GM18526 (cell line): ENCODE results near the gene B3GNT3.

ENCODE experiments used
- POLR2A ChIP-seq: IDR thresholded peaks from 3 replicates; pipeline ENCODE4 v1.6.1; 2011; ENCODE audit not compliant: insufficient read length; ENCODE audit errors: extremely low read depth

Gene B3GNT3

GRCh38 chr19:17811103-17811502 is 16.2 kb downstream of the B3GNT3 start:
- no peak for TF ChIP-seq POLR2A

- TF ChIP-seq POLR2A = no peak
Observed at GRCh38 chr19:17811681-17812080, 16.7 kb downstream of the B3GNT3 start.

DNA sequence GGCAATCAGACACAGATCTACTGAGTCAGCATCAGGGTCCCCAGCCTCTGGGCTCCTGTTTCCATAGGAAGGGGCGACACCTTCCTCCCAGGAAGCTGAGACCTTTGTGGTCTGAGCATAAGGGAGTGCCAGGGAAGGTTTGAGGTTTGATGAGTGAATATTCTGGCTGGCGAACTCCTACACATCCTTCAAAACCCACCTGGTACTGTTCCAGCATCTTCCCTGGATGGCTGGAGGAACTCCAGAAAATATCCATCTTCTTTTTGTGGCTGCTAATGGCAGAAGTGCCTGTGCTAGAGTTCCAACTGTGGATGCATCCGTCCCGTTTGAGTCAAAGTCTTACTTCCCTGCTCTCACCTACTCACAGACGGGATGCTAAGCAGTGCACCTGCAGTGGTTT is 17.2 kb downstream of the B3GNT3 start:
- no peak for TF ChIP-seq POLR2A

GRCh38 chr19:17817668-17818363 is 22.9 kb downstream of the B3GNT3 start:
- TF ChIP-seq POLR2A = no peak

GRCh38 chr19:17821190-17821589 is 26.3 kb downstream of the B3GNT3 start, which contains the start of gene INSL3:
Gene INSL3, minus strand, starts transcription at chr19:17821519. Its CDS starts 13 bp downstream, at chr19:17821506.
- no peak for TF ChIP-seq POLR2A

GRCh38 chr19:17824339-17824738 is 29.4 kb downstream of the B3GNT3 start:
- no peak for TF ChIP-seq POLR2A

DNA sequence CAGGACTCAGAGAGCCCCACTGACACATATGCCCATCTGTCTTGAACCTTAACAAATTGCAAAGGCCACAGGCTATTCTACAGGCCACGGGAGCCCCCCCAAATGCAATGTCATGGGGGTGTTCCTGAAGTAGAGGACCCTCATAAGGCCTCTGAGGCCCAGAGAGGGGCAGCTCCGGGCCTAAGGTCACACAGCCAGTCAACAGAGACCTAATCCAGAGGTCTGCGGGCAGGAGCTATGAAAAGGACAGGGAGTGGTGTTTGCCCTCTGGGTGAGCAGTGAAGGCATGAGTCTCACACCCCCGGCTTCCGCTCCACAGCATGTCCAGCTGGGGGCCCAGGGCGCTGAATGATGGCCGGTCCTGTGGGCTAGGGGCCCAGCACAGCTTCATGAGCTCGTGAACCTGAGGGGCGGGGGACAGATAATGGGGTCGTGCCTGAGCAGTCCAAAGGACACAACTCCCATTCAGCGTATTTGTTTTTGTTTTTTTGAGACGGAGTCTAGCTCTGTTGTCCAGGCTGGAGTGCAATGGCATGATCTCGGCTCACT is 31.6 kb downstream of the B3GNT3 start:
- no peak for TF ChIP-seq POLR2A

- no peak for TF ChIP-seq POLR2A
Observed at GRCh38 chr19:17829855-17830566, 35.1 kb downstream of the B3GNT3 start.

GRCh38 chr19:17830567-17831418 is 35.9 kb downstream of the B3GNT3 start:
- TF ChIP-seq POLR2A = no peak

GRCh38 chr19:17831419-17831888 is 36.5 kb downstream of the B3GNT3 start:
- no peak for TF ChIP-seq POLR2A

GRCh38 chr19:17832443-17833208 is 37.7 kb downstream of the B3GNT3 start:
- TF ChIP-seq POLR2A = no peak

DNA sequence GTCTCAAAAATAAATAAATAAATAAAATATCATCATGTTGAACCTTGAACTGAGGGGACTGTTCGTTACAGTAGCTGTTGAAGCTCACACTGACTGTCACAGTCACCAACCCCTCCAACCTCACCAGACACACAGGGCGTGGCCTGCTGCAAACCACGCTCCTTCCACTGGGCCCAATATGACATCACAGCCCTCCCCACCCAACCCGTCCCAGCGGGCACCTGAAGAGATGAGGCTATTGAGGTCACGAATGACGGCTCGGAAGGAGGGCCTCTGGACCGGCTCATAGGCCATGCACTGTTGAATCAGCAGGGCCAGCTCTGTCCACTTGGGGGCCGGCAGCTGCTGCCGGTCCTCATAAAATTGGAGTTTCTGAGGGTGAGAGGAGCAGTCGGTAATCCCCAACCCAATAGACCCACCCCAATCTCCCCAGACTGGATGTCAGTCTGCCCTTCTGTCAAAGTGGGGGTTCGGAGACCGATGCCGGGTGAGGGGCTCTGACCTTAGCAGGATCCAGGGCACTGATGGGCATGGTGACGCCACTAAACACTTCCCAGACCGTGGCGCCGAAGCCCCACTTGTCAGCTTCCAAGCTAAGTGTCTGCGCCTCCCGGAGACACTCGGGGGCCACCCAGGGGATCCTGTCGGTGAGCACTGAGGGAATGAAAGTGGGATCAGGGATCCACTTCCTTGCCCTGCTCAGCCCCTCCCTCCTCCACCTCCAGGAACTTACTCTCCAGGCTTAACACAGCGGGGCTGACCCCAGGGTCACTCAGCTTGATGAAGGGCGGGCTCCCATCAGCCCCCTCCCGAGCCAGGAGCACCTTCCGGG is 39.6 kb downstream of the B3GNT3 start:
- TF ChIP-seq POLR2A = no peak

DNA sequence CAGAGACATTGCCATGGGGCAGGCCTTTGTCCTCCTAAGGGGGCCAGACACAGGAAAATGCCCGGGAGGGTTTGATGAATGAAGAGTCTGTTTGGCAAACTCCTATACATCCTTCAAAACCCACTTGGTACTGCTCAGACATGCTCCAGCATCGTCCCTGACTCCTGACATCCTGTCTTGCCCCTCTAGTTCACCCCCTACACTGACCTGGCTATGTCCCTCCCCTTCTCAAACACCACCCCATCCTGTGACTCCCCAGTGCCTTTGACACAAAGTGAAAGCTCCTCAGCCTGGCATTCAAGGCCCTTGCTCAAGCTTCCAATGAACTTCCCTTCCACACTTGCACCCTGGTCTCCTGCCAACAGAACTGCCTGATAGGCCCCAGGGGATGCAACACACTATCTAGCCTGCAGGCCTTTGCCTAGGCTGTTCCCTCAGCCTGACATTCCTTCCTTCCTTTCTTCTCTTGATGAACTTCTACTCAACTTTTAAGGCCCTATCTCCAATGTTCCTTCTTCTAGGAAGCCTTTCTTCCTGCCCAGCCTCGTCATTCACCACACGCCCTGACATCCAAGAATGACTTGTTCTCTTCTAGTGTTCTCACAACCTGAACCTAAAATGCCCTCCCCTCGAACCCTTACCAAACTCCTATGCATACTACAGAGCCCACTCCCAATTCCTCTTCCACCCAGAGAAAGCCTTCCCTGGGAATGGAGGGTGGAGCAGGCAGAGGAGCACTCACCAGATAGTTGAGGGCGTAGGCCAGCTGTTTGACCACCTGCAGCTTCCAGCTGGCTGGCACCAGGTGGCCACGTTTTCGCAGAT is 40.5 kb downstream of the B3GNT3 start:
- TF ChIP-seq POLR2A = no peak
